K562 (cell line): Measurements from ENCODE around the gene NADSYN1. TPM values are rescaled to one million over a fixed set of nuclear protein-coding genes. Genes with fewer than 3 reads are reported as not detected.

Experiments
- HMGN3 ChIP-seq: IDR thresholded peaks from 2 replicates; pipeline ENCODE4 v1.6.1; 2011; ENCODE audit warnings: borderline replicate concordance, low read depth, mild to moderate bottlenecking, mixed read lengths, low read length; ENCODE audit not compliant: insufficient read length; ENCODE audit errors: extremely low read depth
- KHSRP ChIP-seq: fragments of 450-650 bp; IDR thresholded peaks from 2 replicates; pipeline ENCODE4 v1.6.1; 2017
- MAFF ChIP-seq: IDR thresholded peaks from 2 replicates; pipeline ENCODE4 v1.6.1; 2012; ENCODE audit warnings: low read length, improper control_type of control experiment
- MAFG ChIP-seq: fragments of 450-650 bp; conservative IDR thresholded peaks from 2 replicates; pipeline ENCODE4 v1.6.1; 2016; ENCODE audit warnings: missing genetic modification characterization, missing compliant biosample characterization
- MAFK ChIP-seq: IDR thresholded peaks from 2 replicates; pipeline ENCODE4 v1.6.1; 2011; ENCODE audit warnings: low read length, improper control_type of control experiment
- ZNF316 ChIP-seq: fragments of 450-650 bp; IDR thresholded peaks from 2 replicates; pipeline ENCODE4 v1.6.1; 2016
- ZNF79 ChIP-seq: fragments of 250-450 bp; sonication (Bioruptor Pico); IDR thresholded peaks from 2 replicates; pipeline ENCODE4 v1.4.0; 2020; ENCODE audit warnings: low read depth, mild to moderate bottlenecking, moderate library complexity
- polyA plus RNA-seq, 8 experiments: library from polyadenylated mRNA; depleted of rRNA in 4 of 8; stranded (reverse) in 5 of 8; unstranded in 3 of 8; fragments of >200 nt; fragmentation: Nextera tagmentation in 2 of 8; fragmentation: Illumina TruSeq in 1 of 8; extraction: Ambion mirVana in 2 of 8; extraction: Trizol in 1 of 8; gene quantifications; 2 replicates each; pipeline versions ENCODE4 v1.2.1 to v1.2.3, GENCODE V29; 2011 to 2014; ENCODE audit warnings: inconsistent platforms in 1 of 8, missing spikeins in 1 of 8
- total RNA-seq, 7 experiments: library from RNA; depleted of rRNA in 6 of 7; stranded (reverse); fragments of >200 nt in 6 of 7; fragmentation: Illumina TruSeq in 2 of 7; extraction: Trizol in 2 of 7; gene quantifications; 2 replicates each; pipeline versions ENCODE4 v1.2.1 to v1.2.3, GENCODE V29; 2011 to 2021; ENCODE audit warnings: low replicate concordance in 1 of 7
- TF ChIP-seq, protein P1 (sequence below): fragments of 250-450 bp; sonication (Bioruptor Pico); IDR thresholded peaks from 2 replicates; pipeline ENCODE4 v1.8.0; 2022; ENCODE audit warnings: inconsistent platforms
- TF ChIP-seq, protein P2 (sequence below): fragments of 450-650 bp; formaldehyde crosslinking; IDR thresholded peaks from 2 replicates; pipeline ENCODE4 v1.4.0; 2020; ENCODE audit warnings: mild to moderate bottlenecking
- TF ChIP-seq, protein P3 (sequence below), 2 experiments: fragments of 450-650 bp; formaldehyde crosslinking in 1 of 2; IDR thresholded peaks; 2 replicates each; pipeline versions ENCODE4 v1.4.0 to v1.6.1; 2014 to 2020; ENCODE audit warnings: mild to moderate bottlenecking in 2 of 2, borderline replicate concordance in 1 of 2, low read depth in 1 of 2

The NADSYN1 gene
- total and polyA plus RNA-seq, 9 of the 15 experiments (the other 6 are each of a cell fraction or from before 2014, with no cell fraction given) = 12.7 to 57.3 (median 42.1) TPM

DNA sequence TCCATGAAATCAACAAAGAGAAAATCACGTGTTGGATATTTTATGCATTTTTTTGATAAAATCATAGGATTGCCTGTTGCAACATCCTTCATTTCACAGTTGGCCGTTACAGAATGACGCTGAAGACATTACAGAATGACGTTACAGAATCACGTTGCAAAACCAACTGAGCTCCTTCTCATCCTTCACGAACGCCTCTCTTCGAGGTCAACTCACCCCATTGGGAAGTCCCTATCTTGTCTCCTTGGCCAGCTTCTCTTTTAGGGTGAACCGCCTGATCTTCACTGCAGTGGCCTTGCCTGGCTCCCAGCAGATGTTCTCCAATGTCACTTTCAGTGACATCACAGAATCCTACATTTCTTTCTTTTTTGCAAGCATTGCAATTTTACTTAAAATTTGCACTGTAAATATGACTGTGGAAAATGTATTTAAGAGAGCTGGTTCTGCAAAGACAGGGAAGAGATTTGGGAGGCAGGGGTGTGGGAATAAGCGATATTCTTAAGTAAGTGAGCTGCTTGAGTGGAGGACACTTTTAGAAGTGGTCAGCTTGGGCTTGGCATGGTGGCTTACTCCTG, 79.1 kb downstream of the NADSYN1 start (continued):
- TF ChIP-seq, protein P1, sequence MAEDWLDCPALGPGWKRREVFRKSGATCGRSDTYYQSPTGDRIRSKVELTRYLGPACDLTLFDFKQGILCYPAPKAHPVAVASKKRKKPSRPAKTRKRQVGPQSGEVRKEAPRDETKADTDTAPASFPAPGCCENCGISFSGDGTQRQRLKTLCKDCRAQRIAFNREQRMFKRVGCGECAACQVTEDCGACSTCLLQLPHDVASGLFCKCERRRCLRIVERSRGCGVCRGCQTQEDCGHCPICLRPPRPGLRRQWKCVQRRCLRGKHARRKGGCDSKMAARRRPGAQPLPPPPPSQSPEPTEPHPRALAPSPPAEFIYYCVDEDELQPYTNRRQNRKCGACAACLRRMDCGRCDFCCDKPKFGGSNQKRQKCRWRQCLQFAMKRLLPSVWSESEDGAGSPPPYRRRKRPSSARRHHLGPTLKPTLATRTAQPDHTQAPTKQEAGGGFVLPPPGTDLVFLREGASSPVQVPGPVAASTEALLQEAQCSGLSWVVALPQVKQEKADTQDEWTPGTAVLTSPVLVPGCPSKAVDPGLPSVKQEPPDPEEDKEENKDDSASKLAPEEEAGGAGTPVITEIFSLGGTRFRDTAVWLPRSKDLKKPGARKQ = no peak
- TF ChIP-seq KHSRP (no peak), ZNF79 (CRISPR knock-in tag) (no peak), MAFK (peak; percentile 81), ZNF316 (peak; percentile 86), HMGN3 (no peak), MAFF (peak; percentile 65), MAFG (tag) (peak; percentile 78)
- TF ChIP-seq, protein P2, sequence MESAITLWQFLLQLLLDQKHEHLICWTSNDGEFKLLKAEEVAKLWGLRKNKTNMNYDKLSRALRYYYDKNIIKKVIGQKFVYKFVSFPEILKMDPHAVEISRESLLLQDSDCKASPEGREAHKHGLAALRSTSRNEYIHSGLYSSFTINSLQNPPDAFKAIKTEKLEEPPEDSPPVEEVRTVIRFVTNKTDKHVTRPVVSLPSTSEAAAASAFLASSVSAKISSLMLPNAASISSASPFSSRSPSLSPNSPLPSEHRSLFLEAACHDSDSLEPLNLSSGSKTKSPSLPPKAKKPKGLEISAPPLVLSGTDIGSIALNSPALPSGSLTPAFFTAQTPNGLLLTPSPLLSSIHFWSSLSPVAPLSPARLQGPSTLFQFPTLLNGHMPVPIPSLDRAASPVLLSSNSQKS (CRISPR knock-in tag) = no peak
- TF ChIP-seq, protein P3, sequence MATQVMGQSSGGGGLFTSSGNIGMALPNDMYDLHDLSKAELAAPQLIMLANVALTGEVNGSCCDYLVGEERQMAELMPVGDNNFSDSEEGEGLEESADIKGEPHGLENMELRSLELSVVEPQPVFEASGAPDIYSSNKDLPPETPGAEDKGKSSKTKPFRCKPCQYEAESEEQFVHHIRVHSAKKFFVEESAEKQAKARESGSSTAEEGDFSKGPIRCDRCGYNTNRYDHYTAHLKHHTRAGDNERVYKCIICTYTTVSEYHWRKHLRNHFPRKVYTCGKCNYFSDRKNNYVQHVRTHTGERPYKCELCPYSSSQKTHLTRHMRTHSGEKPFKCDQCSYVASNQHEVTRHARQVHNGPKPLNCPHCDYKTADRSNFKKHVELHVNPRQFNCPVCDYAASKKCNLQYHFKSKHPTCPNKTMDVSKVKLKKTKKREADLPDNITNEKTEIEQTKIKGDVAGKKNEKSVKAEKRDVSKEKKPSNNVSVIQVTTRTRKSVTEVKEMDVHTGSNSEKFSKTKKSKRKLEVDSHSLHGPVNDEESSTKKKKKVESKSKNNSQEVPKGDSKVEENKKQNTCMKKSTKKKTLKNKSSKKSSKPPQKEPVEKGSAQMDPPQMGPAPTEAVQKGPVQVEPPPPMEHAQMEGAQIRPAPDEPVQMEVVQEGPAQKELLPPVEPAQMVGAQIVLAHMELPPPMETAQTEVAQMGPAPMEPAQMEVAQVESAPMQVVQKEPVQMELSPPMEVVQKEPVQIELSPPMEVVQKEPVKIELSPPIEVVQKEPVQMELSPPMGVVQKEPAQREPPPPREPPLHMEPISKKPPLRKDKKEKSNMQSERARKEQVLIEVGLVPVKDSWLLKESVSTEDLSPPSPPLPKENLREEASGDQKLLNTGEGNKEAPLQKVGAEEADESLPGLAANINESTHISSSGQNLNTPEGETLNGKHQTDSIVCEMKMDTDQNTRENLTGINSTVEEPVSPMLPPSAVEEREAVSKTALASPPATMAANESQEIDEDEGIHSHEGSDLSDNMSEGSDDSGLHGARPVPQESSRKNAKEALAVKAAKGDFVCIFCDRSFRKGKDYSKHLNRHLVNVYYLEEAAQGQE (IDR thresholded peaks at IDR 0.05; ENCODE audit: borderline replicate concordance) = no peak
- TF ChIP-seq, protein P3 (CRISPR knock-in tag; IDR thresholded peaks at IDR 0.05; ENCODE audit: low read depth) = no peak
